WTC11 (cell line): Measurements from ENCODE around the gene ELAVL1. TPM values are rescaled to one million over a fixed set of nuclear protein-coding genes. Genes with fewer than 3 reads are reported as not detected.

Experiments used
- ATAC-seq: fragments of 200-7000 bp; cut with Tn5 transposase; 2 replicates; pipeline ENCODE4 v1.10.0; 2021; ENCODE audit warnings: mild to moderate bottlenecking, moderate library complexity
- CTCF ChIA-PET: fragments of 300-600 bp; sonication (Branson Sonifier 250); formaldehyde crosslinking; loops from one replicate; lab custom pipeline; 2021; ENCODE audit warnings: antibody characterized with exemption; lab: Charles Lee
- POLR2A ChIA-PET: fragments of 350-600 bp; sonication (Branson Sonifier 250); formaldehyde crosslinking; loops from one replicate; lab custom pipeline; 2021; ENCODE audit warnings: antibody characterized with exemption; lab: Charles Lee
- DNase-seq: peaks from one replicate; pipeline ENCODE4 v3.0.0; 2021; ENCODE audit warnings: low spot score
- H3K27ac Mint-ChIP-seq: 2 replicates; pipeline ENCODE4 v1.8.0; 2021; ENCODE audit warnings: mixed read lengths
- H3K27me3 Mint-ChIP-seq: 2 replicates; pipeline ENCODE4 v1.8.0; 2021; ENCODE audit warnings: low read depth, mild to moderate bottlenecking, moderate library complexity, mixed read lengths
- H3K36me3 Mint-ChIP-seq: 2 replicates; pipeline ENCODE4 v1.8.0; 2021; ENCODE audit warnings: mixed read lengths
- H3K4me1 Mint-ChIP-seq: 2 replicates; pipeline ENCODE4 v1.8.0; 2022; ENCODE audit warnings: mixed read lengths
- H3K4me3 Mint-ChIP-seq: 2 replicates; pipeline ENCODE4 v1.8.0; 2021; ENCODE audit warnings: mild to moderate bottlenecking, moderate library complexity, mixed read lengths
- H3K9me3 Mint-ChIP-seq: 2 replicates; pipeline ENCODE4 v1.8.0; 2021; ENCODE audit warnings: mixed read lengths
- CBFB ChIP-seq: sonication (generic); formaldehyde crosslinking; IDR thresholded peaks from 2 replicates; pipeline ENCODE4 v1.8.1; 2022; ENCODE audit warnings: mild to moderate bottlenecking, low read depth, missing genetic modification reagents
- E2F4 ChIP-seq: sonication (generic); formaldehyde crosslinking; IDR thresholded peaks from 2 replicates; pipeline ENCODE4 v1.8.1; 2022; ENCODE audit warnings: low read depth, mild to moderate bottlenecking, moderate library complexity, missing genetic modification reagents, borderline replicate concordance
- ELF4 ChIP-seq: sonication (generic); formaldehyde crosslinking; IDR thresholded peaks from 2 replicates; pipeline ENCODE4 v1.8.1; 2022; ENCODE audit warnings: low read depth, mild to moderate bottlenecking, moderate library complexity, missing genetic modification reagents
- GABPB1 ChIP-seq: sonication (generic); formaldehyde crosslinking; IDR thresholded peaks from 2 replicates; pipeline ENCODE4 v1.8.1; 2023; ENCODE audit warnings: mild to moderate bottlenecking, missing genetic modification reagents
- KAT7 ChIP-seq: sonication (generic); formaldehyde crosslinking; IDR thresholded peaks from 2 replicates; pipeline ENCODE4 v1.8.1; 2023; ENCODE audit warnings: missing genetic modification reagents, mild to moderate bottlenecking, borderline replicate concordance
- NFYB ChIP-seq: sonication (generic); formaldehyde crosslinking; conservative IDR thresholded peaks from 2 replicates; pipeline ENCODE4 v1.8.0; 2022; ENCODE audit warnings: low read depth, missing genetic modification reagents
- NR2C2 ChIP-seq: sonication (generic); formaldehyde crosslinking; IDR thresholded peaks from 2 replicates; pipeline ENCODE4 v1.8.0; 2022; ENCODE audit warnings: mild to moderate bottlenecking, missing genetic modification reagents
- SOX15 ChIP-seq: fragments of 250-450 bp; sonication (Bioruptor Pico); IDR thresholded peaks from 2 replicates; pipeline ENCODE4 v1.9.0; 2021; ENCODE audit warnings: mild to moderate bottlenecking
- TEAD4 ChIP-seq: sonication (generic); formaldehyde crosslinking; IDR thresholded peaks from 2 replicates; pipeline ENCODE4 v1.8.0; 2022; ENCODE audit warnings: mild to moderate bottlenecking, missing genetic modification reagents
- TP53 ChIP-seq: sonication (generic); formaldehyde crosslinking; IDR thresholded peaks from 2 replicates; pipeline ENCODE4 v1.8.1; 2023; ENCODE audit warnings: mild to moderate bottlenecking, missing genetic modification reagents
- ZNF263 ChIP-seq: sonication (generic); formaldehyde crosslinking; IDR thresholded peaks from 2 replicates; pipeline ENCODE4 v1.8.1; 2022; ENCODE audit warnings: low read depth, mild to moderate bottlenecking, moderate library complexity, missing genetic modification reagents
- ZNF396 ChIP-seq: fragments of 250-450 bp; sonication (Bioruptor Pico); IDR thresholded peaks from 2 replicates; pipeline ENCODE4 v1.8.0; 2021; ENCODE audit warnings: mild to moderate bottlenecking, moderate library complexity, borderline replicate concordance
- total RNA-seq: library from RNA; stranded (reverse); gene quantifications from 3 replicates; pipeline ENCODE4 v1.2.3, GENCODE V29; 2021
- TF ChIP-seq, protein P1 (sequence below): sonication (generic); formaldehyde crosslinking; IDR thresholded peaks from 2 replicates; pipeline ENCODE4 v1.8.1; 2023; ENCODE audit warnings: mild to moderate bottlenecking, missing genetic modification reagents, moderate library complexity
- TF ChIP-seq, protein P2 (sequence below): sonication (generic); formaldehyde crosslinking; conservative IDR thresholded peaks from 2 replicates; pipeline ENCODE4 v1.8.1; 2023; ENCODE audit warnings: mild to moderate bottlenecking, low read depth, missing genetic modification reagents, moderate library complexity
- TF ChIP-seq, protein P3 (sequence below): sonication (generic); formaldehyde crosslinking; IDR thresholded peaks from 2 replicates; pipeline ENCODE4 v1.8.1; 2023; ENCODE audit warnings: mild to moderate bottlenecking, moderate library complexity, missing genetic modification reagents

Gene ELAVL1
- total RNA-seq, 1 experiment from 2014 or later, result 160 TPM

- CTCF ChIA-PET, result interaction anchor here (0.8 to 2.1 kb wide), 6 partner anchors 9 to 59 kb away, joined by 3 to 10 read pairs (median 4); partner anchors contain the start of gene MAP2K7
- Mint-ChIP-seq H3K4me1 (peaks cover 3% of the 10 kb centered on the region), H3K36me3 (peaks cover 11% of the 10 kb centered on the region), H3K4me3 (no peak overlapping the region), H3K27me3 (peaks cover 28% of the 10 kb centered on the region), H3K27ac (no peak overlapping the region), H3K9me3 (no peaks in the 10 kb centered on the region)
- POLR2A ChIA-PET, result no interaction called here
- DNase-seq (no peak), ATAC-seq (no peak)
- no peak for TF ChIP-seq TP53
- TF ChIP-seq SOX15, result no peak
- TF ChIP-seq ZNF396 (CRISPR knock-in tag), result no peak
- no peak for TF ChIP-seq ELF4 (CRISPR knock-in tag)
- no peak for TF ChIP-seq E2F4 (CRISPR knock-in tag)
- TF ChIP-seq, protein P1, sequence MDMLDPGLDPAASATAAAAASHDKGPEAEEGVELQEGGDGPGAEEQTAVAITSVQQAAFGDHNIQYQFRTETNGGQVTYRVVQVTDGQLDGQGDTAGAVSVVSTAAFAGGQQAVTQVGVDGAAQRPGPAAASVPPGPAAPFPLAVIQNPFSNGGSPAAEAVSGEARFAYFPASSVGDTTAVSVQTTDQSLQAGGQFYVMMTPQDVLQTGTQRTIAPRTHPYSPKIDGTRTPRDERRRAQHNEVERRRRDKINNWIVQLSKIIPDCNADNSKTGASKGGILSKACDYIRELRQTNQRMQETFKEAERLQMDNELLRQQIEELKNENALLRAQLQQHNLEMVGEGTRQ (CRISPR knock-in tag), result no peak
- TF ChIP-seq TEAD4 (CRISPR knock-in tag), result no peak
- TF ChIP-seq CBFB (CRISPR knock-in tag), result no peak
- TF ChIP-seq ZNF263 (CRISPR knock-in tag), result no peak
- no peak for TF ChIP-seq GABPB1 (CRISPR knock-in tag)
- TF ChIP-seq NFYB (CRISPR knock-in tag), result no peak
- TF ChIP-seq, protein P2, sequence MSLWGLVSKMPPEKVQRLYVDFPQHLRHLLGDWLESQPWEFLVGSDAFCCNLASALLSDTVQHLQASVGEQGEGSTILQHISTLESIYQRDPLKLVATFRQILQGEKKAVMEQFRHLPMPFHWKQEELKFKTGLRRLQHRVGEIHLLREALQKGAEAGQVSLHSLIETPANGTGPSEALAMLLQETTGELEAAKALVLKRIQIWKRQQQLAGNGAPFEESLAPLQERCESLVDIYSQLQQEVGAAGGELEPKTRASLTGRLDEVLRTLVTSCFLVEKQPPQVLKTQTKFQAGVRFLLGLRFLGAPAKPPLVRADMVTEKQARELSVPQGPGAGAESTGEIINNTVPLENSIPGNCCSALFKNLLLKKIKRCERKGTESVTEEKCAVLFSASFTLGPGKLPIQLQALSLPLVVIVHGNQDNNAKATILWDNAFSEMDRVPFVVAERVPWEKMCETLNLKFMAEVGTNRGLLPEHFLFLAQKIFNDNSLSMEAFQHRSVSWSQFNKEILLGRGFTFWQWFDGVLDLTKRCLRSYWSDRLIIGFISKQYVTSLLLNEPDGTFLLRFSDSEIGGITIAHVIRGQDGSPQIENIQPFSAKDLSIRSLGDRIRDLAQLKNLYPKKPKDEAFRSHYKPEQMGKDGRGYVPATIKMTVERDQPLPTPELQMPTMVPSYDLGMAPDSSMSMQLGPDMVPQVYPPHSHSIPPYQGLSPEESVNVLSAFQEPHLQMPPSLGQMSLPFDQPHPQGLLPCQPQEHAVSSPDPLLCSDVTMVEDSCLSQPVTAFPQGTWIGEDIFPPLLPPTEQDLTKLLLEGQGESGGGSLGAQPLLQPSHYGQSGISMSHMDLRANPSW (CRISPR knock-in tag), result no peak
- TF ChIP-seq, protein P3, sequence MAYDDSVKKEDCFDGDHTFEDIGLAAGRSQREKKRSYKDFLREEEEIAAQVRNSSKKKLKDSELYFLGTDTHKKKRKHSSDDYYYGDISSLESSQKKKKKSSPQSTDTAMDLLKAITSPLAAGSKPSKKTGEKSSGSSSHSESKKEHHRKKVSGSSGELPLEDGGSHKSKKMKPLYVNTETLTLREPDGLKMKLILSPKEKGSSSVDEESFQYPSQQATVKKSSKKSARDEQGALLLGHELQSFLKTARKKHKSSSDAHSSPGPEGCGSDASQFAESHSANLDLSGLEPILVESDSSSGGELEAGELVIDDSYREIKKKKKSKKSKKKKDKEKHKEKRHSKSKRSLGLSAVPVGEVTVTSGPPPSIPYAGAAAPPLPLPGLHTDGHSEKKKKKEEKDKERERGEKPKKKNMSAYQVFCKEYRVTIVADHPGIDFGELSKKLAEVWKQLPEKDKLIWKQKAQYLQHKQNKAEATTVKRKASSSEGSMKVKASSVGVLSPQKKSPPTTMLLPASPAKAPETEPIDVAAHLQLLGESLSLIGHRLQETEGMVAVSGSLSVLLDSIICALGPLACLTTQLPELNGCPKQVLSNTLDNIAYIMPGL (CRISPR knock-in tag), result no peak
These were observed 93.2 kb downstream of the ELAVL1 start for GRCh38 chr19:7912144-7912696.

DNA sequence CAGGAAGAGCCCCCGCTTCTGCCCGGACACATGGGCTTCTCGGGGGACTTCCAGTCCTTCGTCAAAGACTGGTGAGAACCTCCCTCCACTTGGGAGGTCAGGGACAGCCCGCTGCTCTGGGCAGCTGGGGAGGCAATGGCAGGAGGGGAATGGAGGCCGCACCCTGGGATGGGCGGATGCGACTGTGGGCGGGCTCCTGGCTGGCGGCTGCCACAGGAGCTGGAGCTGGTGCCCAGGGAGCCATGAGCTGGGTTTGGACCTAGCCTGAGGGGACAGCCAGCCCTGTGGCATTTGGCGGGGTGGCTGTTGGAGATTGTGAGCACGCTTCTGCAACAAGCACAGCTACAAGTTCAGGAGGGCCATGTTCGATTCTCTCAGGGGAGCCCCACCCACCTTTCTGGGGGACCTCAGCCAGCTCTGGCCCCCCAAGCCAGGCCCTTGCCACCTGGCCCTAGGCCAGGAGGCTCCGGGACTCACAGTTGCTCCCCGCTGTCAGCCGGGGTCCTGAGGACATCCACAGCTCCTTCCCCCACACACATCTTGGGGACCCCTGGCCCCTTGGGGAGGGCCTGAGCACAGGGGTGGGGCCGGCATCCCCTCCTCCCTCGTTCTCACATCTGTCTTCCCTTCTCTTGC is 93.8 kb downstream of the ELAVL1 start:
- Mint-ChIP-seq H3K27me3 (peaks cover 23% of the 10 kb centered on the region), H3K9me3 (no peaks in the 10 kb centered on the region), H3K4me1 (peaks cover 3% of the 10 kb centered on the region), H3K4me3 (no peak overlapping the region), H3K27ac (no peak overlapping the region), H3K36me3 (peaks cover 11% of the 10 kb centered on the region)
- ChIA-PET CTCF (interaction anchor here (1.1 to 2.1 kb wide), 5 partner anchors 8 to 58 kb away, joined by 3 to 10 read pairs (median 4); partner anchors contain the start of gene MAP2K7), POLR2A (no interaction called here)
- TF ChIP-seq NR2C2 (CRISPR knock-in tag), result no peak
- TF ChIP-seq KAT7 (CRISPR knock-in tag), result no peak
- ATAC-seq (no peak), DNase-seq (no peak)
